ENCODE data around the gene ZNF837.
"Not testable (repeated sequence)": the region's sequence is repeated elsewhere in the genome, so short reads cannot be mapped to it uniquely, and the experiment has no call there.

Gene ZNF837

GRCh38 chr19:58395979-58396627 lies 15.3 kb upstream of the ZNF837 start:
- DNase-seq: no peak

- no peak for DNase-seq
These were observed 14.6 kb upstream of the ZNF837 start, which contains the start of gene RNF225 for GRCh38 chr19:58395220-58395978. Gene RNF225 (plus strand): TSS chr19:58395656. CDS start chr19:58396090, 434 bp downstream.

GRCh38 chr19:58394821-58395219 lies 14.0 kb upstream of the ZNF837 start:
- DNase-seq: no peak

- no peak for DNase-seq
These were observed 12.8 kb upstream of the ZNF837 start for GRCh38 chr19:58393725-58394033.

GRCh38 chr19:58392945-58393724 lies 12.3 kb upstream of the ZNF837 start:
- no peak for DNase-seq

GRCh38 chr19:58388175-58388526 lies 7.3 kb upstream of the ZNF837 start:
- no peak for DNase-seq

- DNase-seq: no peak
These were observed 6.7 kb upstream of the ZNF837 start for GRCh38 chr19:58387338-58388174.

GRCh38 chr19:58386576-58387337 lies 5.9 kb upstream of the ZNF837 start, which contains the start of gene RPS5:
Gene RPS5 (plus strand): TSS chr19:58387269. CDS start chr19:58388138, 869 bp downstream.
- peak; percentile 72 to 94 for DNase-seq

GRCh38 chr19:58385891-58386575 lies 5.2 kb upstream of the ZNF837 start:
- no peak for DNase-seq

GRCh38 chr19:58385313-58385890 lies 4.6 kb upstream of the ZNF837 start:
- no peak for DNase-seq

- DNase-seq: no peak
These were observed 2.3 kb upstream of the ZNF837 start for GRCh38 chr19:58382997-58383603.

GRCh38 chr19:58381460-58382212 lies 806 bp upstream of the ZNF837 start:
- DNase-seq: no peak

GRCh38 chr19:58380037-58380661 lies 681 bp downstream of the ZNF837 start:
- no peak for DNase-seq

- no peak for DNase-seq
These were observed 1.6 kb downstream of the ZNF837 start for GRCh38 chr19:58379246-58379645.

- DNase-seq: not testable (repeated sequence)
These were observed 4.1 kb downstream of the ZNF837 start for GRCh38 chr19:58376724-58377123.

- no peak for DNase-seq
These were observed 6.6 kb downstream of the ZNF837 start for GRCh38 chr19:58374200-58374599.

GRCh38 chr19:58372311-58373133 lies 8.3 kb downstream of the ZNF837 start:
- no peak for DNase-seq
